ENCODE data around the gene RPS18. TPM values are rescaled to one million over a fixed set of nuclear protein-coding genes. Genes with fewer than 3 reads are reported as not detected.

RPS18 gene
- total and polyA plus RNA-seq, 9 of the 15 experiments (the other 6 are each of a cell fraction or from before 2014, with no cell fraction given): 5,023 to 17,516 (median 8,131) TPM

GRCh38 chr6:33321227-33321626 lies 49.4 kb downstream of the RPS18 start (continued):
- TF ChIP-seq, protein P1, sequence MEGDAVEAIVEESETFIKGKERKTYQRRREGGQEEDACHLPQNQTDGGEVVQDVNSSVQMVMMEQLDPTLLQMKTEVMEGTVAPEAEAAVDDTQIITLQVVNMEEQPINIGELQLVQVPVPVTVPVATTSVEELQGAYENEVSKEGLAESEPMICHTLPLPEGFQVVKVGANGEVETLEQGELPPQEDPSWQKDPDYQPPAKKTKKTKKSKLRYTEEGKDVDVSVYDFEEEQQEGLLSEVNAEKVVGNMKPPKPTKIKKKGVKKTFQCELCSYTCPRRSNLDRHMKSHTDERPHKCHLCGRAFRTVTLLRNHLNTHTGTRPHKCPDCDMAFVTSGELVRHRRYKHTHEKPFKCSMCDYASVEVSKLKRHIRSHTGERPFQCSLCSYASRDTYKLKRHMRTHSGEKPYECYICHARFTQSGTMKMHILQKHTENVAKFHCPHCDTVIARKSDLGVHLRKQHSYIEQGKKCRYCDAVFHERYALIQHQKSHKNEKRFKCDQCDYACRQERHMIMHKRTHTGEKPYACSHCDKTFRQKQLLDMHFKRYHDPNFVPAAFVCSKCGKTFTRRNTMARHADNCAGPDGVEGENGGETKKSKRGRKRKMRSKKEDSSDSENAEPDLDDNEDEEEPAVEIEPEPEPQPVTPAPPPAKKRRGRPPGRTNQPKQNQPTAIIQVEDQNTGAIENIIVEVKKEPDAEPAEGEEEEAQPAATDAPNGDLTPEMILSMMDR (IDR thresholded peaks at IDR 0.05 in 2 of 3, conservative IDR thresholded peaks at IDR 0.05 in 1 of 3; ENCODE audit: insufficient read depth in 2 of 3, low read depth in 1 of 3, low read length in 3 of 3): no peak
- peak; percentile 3 for TF ChIP-seq CHD1 (IDR thresholded peaks at IDR 0.05; ENCODE audit: low read length)

DNA sequence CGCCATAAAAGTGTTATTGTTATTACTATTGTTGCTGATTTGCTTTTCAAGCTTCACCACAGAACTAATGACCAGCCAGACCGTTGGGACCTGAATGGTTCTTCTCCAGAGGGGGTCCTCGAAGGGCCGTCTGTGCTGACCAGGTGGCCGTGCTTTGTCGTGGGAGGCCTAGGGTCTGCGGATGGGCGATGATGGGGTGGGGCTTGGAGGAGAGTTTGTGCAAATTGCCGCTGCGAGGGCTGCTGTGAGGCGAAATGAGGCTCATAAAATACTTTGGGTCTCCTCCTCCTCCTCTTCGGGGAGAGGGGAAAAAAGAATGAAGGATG lies 51.7 kb downstream of the RPS18 start:
- Histone ChIP-seq H3K4me1 (replicated peaks in 1 of 2; ENCODE audit: control insufficient read depth in 2 of 2, insufficient read depth in 2 of 2, low read length in 2 of 2) (peaks cover 37 to 49% of the 10 kb centered on the region in 2 experiments), H3K4me3 (peak overlapping the region; percentile 64), H3K79me2 (ENCODE audit: control insufficient read depth, insufficient read depth, low read length) (peaks cover 44% of the 10 kb centered on the region), H3K4me2 (ENCODE audit: insufficient read depth, low read length) (peak overlapping the region; percentile 88), H3K9me1 (ENCODE audit: control insufficient read depth, insufficient read depth, low read length) (peaks cover 3% of the 10 kb centered on the region), H3K36me3 (ENCODE audit: control insufficient read depth, insufficient read depth, low read length) (peaks cover 31% of the 10 kb centered on the region), H4K20me1 (replicated peaks; ENCODE audit: control insufficient read depth, insufficient read depth, low read length) (0 out of 2 replicates have a peak, but pooled peaks cover 3% of the 10 kb centered on the region), H3K27ac (ENCODE audit: extremely low read depth, low read depth, low read length) (peak overlapping the region; percentile 89), H3K27me3 (ENCODE audit: control insufficient read depth in 2 of 2, insufficient read depth in 2 of 2, low read length in 2 of 2) (no peaks in the 10 kb centered on the region), H3K9ac (ENCODE audit: insufficient read depth in 1 of 2, low read depth in 2 of 2, low read length in 2 of 2) (peak overlapping the region; percentile 87 to 95), H3K9me3 (replicated peaks; ENCODE audit: control insufficient read depth, insufficient read depth, low read depth, low read length) (no peaks in the 10 kb centered on the region), H2AFZ (ENCODE audit: low read depth, low read length) (peak overlapping the region; percentile 98)
- intact Hi-C loops (cut with micrococcal nuclease) (loop anchor here (1.0 kb wide), 1 partner anchor 22 kb away; no protein-coding TSS in a partner anchor), in situ Hi-C loops (cut with MboI) (no loop called here)
- ChIA-PET CTCF (ENCODE audit: low intra/inter-chr PET ratio) (no interaction called here), POLR2A (interaction anchor here (0.6 to 1.2 kb wide), 7 partner anchors 13 to 251 kb away, joined by 3 to 4 read pairs (median 3); partner anchors contain the start of genes RPS18 and VPS52)
- FAIRE-seq: no peak
- BruUV-seq (replicated peaks): no TSS peak
- DNase-seq (ENCODE audit: extremely low read depth in 1 of 4, low spot score in 3 of 4): peak in 1 of 4 experiments; percentile 35
- peak; percentile 3; the same call in 2 of the 3 replicates for ATAC-seq
- WGBS (ENCODE audit: insufficient coverage, low coverage, missing lambda C conversion rate): 3% methylated on average over 12 of the region's 12 CpGs
- TF ChIP-seq NFIX (CRISPR knock-in tag; IDR thresholded peaks at IDR 0.05; ENCODE audit: low read depth) (no peak), ZKSCAN8 (CRISPR knock-in tag; IDR thresholded peaks at IDR 0.05) (no peak), PTTG1 (tag; IDR thresholded peaks at IDR 0.05; ENCODE audit: low read depth) (no peak), ZNF174 (CRISPR knock-in tag; IDR thresholded peaks at IDR 0.05) (no peak), ZNF3 (CRISPR knock-in tag; IDR thresholded peaks at IDR 0.05) (no peak), BRD4 (IDR thresholded peaks at IDR 0.05) (no peak), CBX2 (IDR thresholded peaks at IDR 0.05; ENCODE audit: insufficient read depth, low read length, poor library complexity, severe bottlenecking) (no peak), KDM2B (CRISPR knock-in tag; IDR thresholded peaks at IDR 0.05) (no peak), TAL1 (IDR thresholded peaks at IDR 0.05) (0 out of 2 replicates have a peak, but pooled peaks have one; percentile 3), RBM14 (IDR thresholded peaks at IDR 0.05; ENCODE audit: borderline replicate concordance, insufficient read depth, low read depth, low read length) (no peak)
- TF ChIP-seq, protein P2, sequence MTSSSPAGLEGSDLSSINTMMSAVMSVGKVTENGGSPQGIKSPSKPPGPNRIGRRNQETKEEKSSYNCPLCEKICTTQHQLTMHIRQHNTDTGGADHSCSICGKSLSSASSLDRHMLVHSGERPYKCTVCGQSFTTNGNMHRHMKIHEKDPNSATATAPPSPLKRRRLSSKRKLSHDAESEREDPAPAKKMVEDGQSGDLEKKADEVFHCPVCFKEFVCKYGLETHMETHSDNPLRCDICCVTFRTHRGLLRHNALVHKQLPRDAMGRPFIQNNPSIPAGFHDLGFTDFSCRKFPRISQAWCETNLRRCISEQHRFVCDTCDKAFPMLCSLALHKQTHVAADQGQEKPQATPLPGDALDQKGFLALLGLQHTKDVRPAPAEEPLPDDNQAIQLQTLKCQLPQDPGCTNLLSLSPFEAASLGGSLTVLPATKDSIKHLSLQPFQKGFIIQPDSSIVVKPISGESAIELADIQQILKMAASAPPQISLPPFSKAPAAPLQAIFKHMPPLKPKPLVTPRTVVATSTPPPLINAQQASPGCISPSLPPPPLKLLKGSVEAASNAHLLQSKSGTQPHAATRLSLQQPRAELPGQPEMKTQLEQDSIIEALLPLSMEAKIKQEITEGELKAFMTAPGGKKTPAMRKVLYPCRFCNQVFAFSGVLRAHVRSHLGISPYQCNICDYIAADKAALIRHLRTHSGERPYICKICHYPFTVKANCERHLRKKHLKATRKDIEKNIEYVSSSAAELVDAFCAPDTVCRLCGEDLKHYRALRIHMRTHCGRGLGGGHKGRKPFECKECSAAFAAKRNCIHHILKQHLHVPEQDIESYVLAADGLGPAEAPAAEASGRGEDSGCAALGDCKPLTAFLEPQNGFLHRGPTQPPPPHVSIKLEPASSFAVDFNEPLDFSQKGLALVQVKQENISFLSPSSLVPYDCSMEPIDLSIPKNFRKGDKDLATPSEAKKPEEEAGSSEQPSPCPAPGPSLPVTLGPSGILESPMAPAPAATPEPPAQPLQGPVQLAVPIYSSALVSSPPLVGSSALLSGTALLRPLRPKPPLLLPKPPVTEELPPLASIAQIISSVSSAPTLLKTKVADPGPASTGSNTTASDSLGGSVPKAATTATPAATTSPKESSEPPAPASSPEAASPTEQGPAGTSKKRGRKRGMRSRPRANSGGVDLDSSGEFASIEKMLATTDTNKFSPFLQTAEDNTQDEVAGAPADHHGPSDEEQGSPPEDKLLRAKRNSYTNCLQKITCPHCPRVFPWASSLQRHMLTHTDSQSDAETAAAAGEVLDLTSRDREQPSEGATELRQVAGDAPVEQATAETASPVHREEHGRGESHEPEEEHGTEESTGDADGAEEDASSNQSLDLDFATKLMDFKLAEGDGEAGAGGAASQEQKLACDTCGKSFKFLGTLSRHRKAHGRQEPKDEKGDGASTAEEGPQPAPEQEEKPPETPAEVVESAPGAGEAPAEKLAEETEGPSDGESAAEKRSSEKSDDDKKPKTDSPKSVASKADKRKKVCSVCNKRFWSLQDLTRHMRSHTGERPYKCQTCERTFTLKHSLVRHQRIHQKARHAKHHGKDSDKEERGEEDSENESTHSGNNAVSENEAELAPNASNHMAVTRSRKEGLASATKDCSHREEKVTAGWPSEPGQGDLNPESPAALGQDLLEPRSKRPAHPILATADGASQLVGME (CRISPR knock-in tag; IDR thresholded peaks at IDR 0.05): no peak

Data from K562 (cell line).